Measurements from ENCODE around the gene GLOD4.
A peak's percentile ranks its signal among the peaks of the same experiment; 100 is the strongest.
"Not testable (repeated sequence)": the region's sequence is repeated elsewhere in the genome, so short reads cannot be mapped to it uniquely, and the experiment has no call there.

The GLOD4 gene

GRCh38 chr17:752002-752619 lies 30.0 kb downstream of the GLOD4 start, which contains the start of gene GEMIN4:
TSS of gene GEMIN4 (minus strand) at chr17:752264. CDS start at chr17:752142, 122 bp downstream.
- TF ChIP-seq CTCF (conservative IDR thresholded peaks at IDR 0.05; ENCODE audit: low read depth, low read length) = peak; percentile 88
- peak; percentile 31 for DNase-seq (ENCODE audit: low read depth)
- H3K4me3 ChIP-seq (ENCODE audit: low read length) = peak within 1 kb of the TSS; percentile 71

GRCh38 chr17:751269-752001 lies 30.6 kb downstream of the GLOD4 start:
- no peak for DNase-seq (ENCODE audit: low read depth)
- TF ChIP-seq CTCF (conservative IDR thresholded peaks at IDR 0.05; ENCODE audit: low read depth, low read length) = no peak
- H3K4me3 ChIP-seq (ENCODE audit: low read length) = peak overlapping the region; percentile 71

- DNase-seq (ENCODE audit: low read depth) = no peak
- TF ChIP-seq CTCF (conservative IDR thresholded peaks at IDR 0.05; ENCODE audit: low read depth, low read length) = no peak
- peak overlapping the region; percentile 71 for H3K4me3 ChIP-seq (ENCODE audit: low read length)
These were observed 31.5 kb downstream of the GLOD4 start for GRCh38 chr17:750431-751037.

- not testable (repeated sequence) for H3K4me3 ChIP-seq (ENCODE audit: low read length); DNase-seq (ENCODE audit: low read depth)
These were observed 32.7 kb downstream of the GLOD4 start for GRCh38 chr17:749359-749758.

- H3K4me3 ChIP-seq (ENCODE audit: low read length); DNase-seq (ENCODE audit: low read depth): not testable (repeated sequence)
These were observed 33.5 kb downstream of the GLOD4 start for GRCh38 chr17:748604-749003.

GRCh38 chr17:746783-747629 lies 35.1 kb downstream of the GLOD4 start:
- TF ChIP-seq CTCF (conservative IDR thresholded peaks at IDR 0.05; ENCODE audit: low read depth, low read length) = no peak
- no peak for DNase-seq (ENCODE audit: low read depth)
- no peak overlapping the region for H3K4me3 ChIP-seq (ENCODE audit: low read length)

- H3K4me3 ChIP-seq (ENCODE audit: low read length) = no peak overlapping the region
- DNase-seq (ENCODE audit: low read depth) = no peak
- no peak for TF ChIP-seq CTCF (conservative IDR thresholded peaks at IDR 0.05; ENCODE audit: low read depth, low read length)
These were observed 35.9 kb downstream of the GLOD4 start for GRCh38 chr17:746181-746580.

Measured in retinal pigment epithelial cell (primary cell).